Cardiac fibroblast (primary cell): ENCODE results near the gene MYO3A.
"Not testable (repeated sequence)": the region's sequence is repeated elsewhere in the genome, so short reads cannot be mapped to it uniquely, and the experiment has no call there.

ENCODE experiments used
- DNase-seq, 2 donors: peaks; one replicate each; pipeline versions ENCODE4 v3.0.0 to v3.0.0-alpha.2; 2010; ENCODE audit warnings: low read depth in 2 of 2
- H3K4me3 ChIP-seq, 2 donors: replicated peaks in 1 of 2; 1 replicate in 1 of 2; 2 replicates in 1 of 2; pipeline ENCODE4 v1.5.1; 2011; ENCODE audit warnings: low read depth in 2 of 2, low read length in 2 of 2, mild to moderate bottlenecking in 2 of 2, moderate library complexity in 1 of 2
- CTCF ChIP-seq: IDR thresholded peaks from one replicate; pipeline ENCODE4 v1.5.1; 2011; ENCODE audit warnings: low read depth, mild to moderate bottlenecking, low read length, inconsistent platforms

Gene MYO3A

GRCh38 chr10:26057466-26057865, 123.4 kb downstream of the MYO3A start:
- H3K4me3 ChIP-seq: no peak overlapping the region
- TF ChIP-seq CTCF: no peak
- no peak for DNase-seq

DNA sequence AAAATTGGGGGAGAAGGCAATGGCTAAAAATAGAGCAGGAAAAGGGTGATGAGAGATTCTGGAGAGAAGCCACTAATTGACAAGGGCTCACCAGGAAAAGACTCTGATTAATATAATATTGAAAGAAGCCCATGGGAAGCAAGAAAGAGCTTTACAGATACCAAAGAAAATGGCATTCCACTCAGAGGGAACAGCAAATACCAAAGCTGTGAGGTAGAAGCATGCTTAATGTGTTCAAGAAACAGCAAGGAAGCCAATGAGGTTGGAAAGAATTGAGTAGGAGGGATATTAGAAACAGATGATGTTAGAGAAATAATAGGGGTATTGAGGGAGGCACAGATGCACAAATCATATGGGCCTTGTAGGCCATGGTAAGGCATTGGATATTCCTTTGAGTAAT, 130.1 kb downstream of the MYO3A start:
- no peak overlapping the region for H3K4me3 ChIP-seq
- no peak for TF ChIP-seq CTCF
- DNase-seq: no peak

GRCh38 chr10:26067680-26068079, 133.7 kb downstream of the MYO3A start:
- H3K4me3 ChIP-seq: no peak overlapping the region
- DNase-seq: no peak
- TF ChIP-seq CTCF: no peak

GRCh38 chr10:26080971-26081370, 146.9 kb downstream of the MYO3A start:
- not testable (repeated sequence) for H3K4me3 ChIP-seq, DNase-seq

DNA sequence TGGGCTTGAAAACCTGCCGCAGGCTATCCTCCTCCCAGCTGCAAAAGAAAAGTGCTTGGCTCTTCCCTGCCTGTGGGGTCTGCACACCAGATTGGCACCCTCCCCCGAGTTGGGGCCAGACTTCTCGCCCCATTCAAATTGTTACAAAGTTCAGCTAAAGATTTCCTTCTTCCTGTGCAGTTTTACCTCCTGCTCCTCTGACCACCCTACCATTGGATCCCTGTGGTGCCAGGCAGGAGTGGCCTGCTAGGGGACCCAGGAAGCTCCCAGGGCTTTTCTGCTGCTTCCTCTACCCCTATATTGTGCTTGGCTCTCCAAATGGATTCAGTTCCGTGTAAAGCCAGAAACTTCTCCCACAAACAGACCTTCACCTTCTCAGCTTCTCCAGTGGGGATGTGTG, 147.4 kb downstream of the MYO3A start:
- DNase-seq: no peak
- no peak overlapping the region for H3K4me3 ChIP-seq
- no peak for TF ChIP-seq CTCF

DNA sequence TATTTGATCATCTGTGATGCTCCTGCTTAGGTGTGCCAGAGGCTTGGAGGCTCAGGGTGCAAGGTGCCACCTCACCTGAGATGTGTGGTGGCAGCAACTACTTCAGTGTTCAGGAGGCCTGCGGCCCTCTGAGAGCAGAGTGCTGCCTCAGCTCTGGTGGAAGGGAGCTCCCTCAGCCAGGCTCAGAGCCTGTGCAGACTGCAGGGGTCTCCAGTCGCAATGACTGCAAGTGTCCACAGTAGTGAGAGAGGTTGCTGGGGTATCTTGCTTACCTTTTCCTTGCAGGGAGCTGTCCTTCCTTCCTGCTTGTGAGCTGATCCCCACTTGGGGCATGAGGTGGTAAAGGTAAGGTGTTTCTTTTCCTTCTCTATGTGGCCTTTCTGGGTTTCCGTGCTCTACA, 151.5 kb downstream of the MYO3A start:
- TF ChIP-seq CTCF: no peak
- H3K4me3 ChIP-seq: no peak overlapping the region
- DNase-seq: no peak

DNA sequence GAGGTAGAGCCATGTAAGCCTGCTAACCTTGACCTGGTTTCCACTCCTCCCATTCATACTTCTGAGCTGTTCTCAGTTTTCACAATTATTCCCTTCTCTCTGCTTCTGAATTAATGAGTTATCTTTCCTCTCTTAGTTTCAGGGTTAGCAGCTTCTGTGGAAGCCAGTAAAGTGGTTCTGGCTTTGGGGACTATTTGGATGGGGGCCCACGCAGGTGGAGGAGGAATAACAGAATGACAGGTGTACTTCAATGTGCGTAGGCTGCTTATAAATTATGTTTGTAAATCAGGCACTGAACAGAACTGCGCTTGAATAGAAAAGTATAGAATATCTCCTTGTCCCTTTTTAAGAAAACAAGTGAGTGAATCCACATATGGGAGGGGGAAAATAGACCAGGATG, 153.6 kb downstream of the MYO3A start:
- H3K4me3 ChIP-seq: no peak overlapping the region
- no peak for TF ChIP-seq CTCF
- no peak for DNase-seq
